DMS 273 treated with DMSO at 0.1 percent for 48 hours (cell line): ENCODE measurements around the gene FEV.
A peak's percentile ranks its signal among the peaks of the same experiment; 100 is the strongest.

ENCODE experiments used
- DNase-seq: peaks from one replicate; lab custom pipeline; 2025; lab: John Stamatoyannopoulos, UW

The FEV gene

GRCh38 chr2:218975060-218975777 is 9.8 kb downstream of the FEV start:
- DNase-seq, result no peak

- no peak for DNase-seq
Observed at GRCh38 chr2:218970894-218971293, 14.1 kb downstream of the FEV start.

GRCh38 chr2:218964041-218964771 is 20.8 kb downstream of the FEV start:
- DNase-seq, result peak; percentile 12

GRCh38 chr2:218963601-218964000 is 21.4 kb downstream of the FEV start:
- DNase-seq, result no peak

- DNase-seq, result peak; percentile 95
Observed at GRCh38 chr2:218962859-218963492, 22.0 kb downstream of the FEV start.

GRCh38 chr2:218961651-218962570 is 23.1 kb downstream of the FEV start:
- no peak for DNase-seq

- DNase-seq, result no peak
Observed at GRCh38 chr2:218961229-218961628, 23.8 kb downstream of the FEV start.

- DNase-seq, result no peak
Observed at GRCh38 chr2:218960309-218961165, 24.4 kb downstream of the FEV start.

- no peak for DNase-seq
Observed at GRCh38 chr2:218959761-218960308, 25.1 kb downstream of the FEV start.

GRCh38 chr2:218959141-218959731 is 25.7 kb downstream of the FEV start, which contains the start of gene CDK5R2:
Gene CDK5R2 (plus strand): TSS chr2:218959666. CDS start chr2:218959821, 155 bp downstream.
- DNase-seq, result peak; percentile 73

- DNase-seq, result no peak
Observed at GRCh38 chr2:218958276-218958675, 26.7 kb downstream of the FEV start.

- DNase-seq, result no peak
Observed at GRCh38 chr2:218957671-218958070, 27.3 kb downstream of the FEV start.

- no peak for DNase-seq
Observed at GRCh38 chr2:218956039-218956438, 28.9 kb downstream of the FEV start.

GRCh38 chr2:218954541-218955300 is 30.3 kb downstream of the FEV start:
- DNase-seq, result no peak

GRCh38 chr2:218953366-218953954 is 31.5 kb downstream of the FEV start:
- no peak for DNase-seq

- DNase-seq, result no peak
Observed at GRCh38 chr2:218952160-218952559, 32.8 kb downstream of the FEV start.

GRCh38 chr2:218946621-218947020 is 38.4 kb downstream of the FEV start:
- no peak for DNase-seq

- no peak for DNase-seq
Observed at GRCh38 chr2:218944759-218945404, 40.1 kb downstream of the FEV start.
